Heart left ventricle (tissue), 16 donors: ENCODE measurements around the gene NMNAT3. TPM values are rescaled to one million over a fixed set of nuclear protein-coding genes. Genes with fewer than 3 reads are reported as not detected.

Experiments
- ATAC-seq, 4 donors: fragments of 200-7000 bp; cut with Tn5 transposase; one replicate each; pipeline ENCODE4 v1.9.1; 2020 to 2022; ENCODE audit warnings: moderate library complexity in 4 of 4, mild to moderate bottlenecking in 3 of 4, moderate number of reproducible peaks in 1 of 4
- DNase-seq, 5 donors: peaks; one replicate each; pipeline ENCODE4 v3.0.0-alpha.2; 2020
- H3K27ac ChIP-seq, 12 donors: fragments of 200-600 bp; sonication (generic) in 4 of 12; one replicate each; pipeline versions ENCODE4 v1.5.0 to v1.8.0; 2016 to 2022; ENCODE audit warnings: mild to moderate bottlenecking in 2 of 12
- H3K27me3 ChIP-seq, 9 donors: fragments of 200-600 bp; sonication (generic) in 2 of 9; one replicate each; pipeline versions ENCODE4 v1.5.1 to v1.8.0; 2016 to 2022; ENCODE audit warnings: mild to moderate bottlenecking in 3 of 9
- H3K36me3 ChIP-seq, 9 donors: fragments of 200-600 bp; sonication (generic) in 2 of 9; one replicate each; pipeline versions ENCODE4 v1.5.0 to v1.8.0; 2018 to 2022; ENCODE audit warnings: mild to moderate bottlenecking in 2 of 9
- H3K4me1 ChIP-seq, 12 donors: fragments of 200-600 bp; sonication (generic) in 4 of 12; one replicate each; pipeline versions ENCODE4 v1.5.0 to v1.8.0; 2016 to 2022; ENCODE audit warnings: mild to moderate bottlenecking in 3 of 12
- H3K4me3 ChIP-seq, 12 donors: fragments of 200-600 bp; sonication (generic) in 4 of 12; one replicate each; pipeline versions ENCODE4 v1.5.0 to v1.8.0; 2017 to 2022; ENCODE audit warnings: mild to moderate bottlenecking in 9 of 12, moderate library complexity in 4 of 12
- H3K9me3 ChIP-seq, 12 donors: fragments of 200-600 bp; sonication (generic) in 4 of 12; one replicate each; pipeline versions ENCODE4 v1.5.0 to v1.8.0; 2016 to 2022; ENCODE audit warnings: mild to moderate bottlenecking in 1 of 12
- POLR2A ChIP-seq, 2 donors: fragments of 450-650 bp; IDR thresholded peaks; one replicate each; pipeline ENCODE4 v1.6.1; 2017; ENCODE audit warnings: antibody characterized with exemption in 2 of 2, mild to moderate bottlenecking in 2 of 2, moderate library complexity in 2 of 2
- WGBS, 4 donors: extraction: QIAGEN DNeasy Blood & Tissue Kit in 2 of 4; methylation state at CpG; one replicate each; pipeline versions ENCODE4 v1.1.5 to v1.1.7; 2013 to 2018; 5-methylcytosine and 5-hydroxymethylcytosine counted together
- intact Hi-C, 10 donors: fragments of 100-400 bp; cut with DNase I; formaldehyde crosslinking; loops; one replicate each; pipeline versions ENCODE4 v1.11.1 to v1.14.2; 2022
- polyA plus RNA-seq, 2 donors: library from polyadenylated mRNA; stranded (reverse); fragments of 200-250 nt; gene quantifications; one replicate each; pipeline ENCODE4 v1.2.3, GENCODE V29; 2013
- total RNA-seq, 9 donors: library from RNA; depleted of rRNA in 2 of 9; stranded (reverse); fragments of >200 nt in 2 of 9; fragmentation: NEBNext Ultra II Directional in 3 of 9; extraction: Animal tissue kit (Norgen Biotek cat#: 25700) in 3 of 9; gene quantifications; one replicate each; pipeline versions ENCODE4 v1.1.0 to v1.2.4, GENCODE V29; 2016 to 2023
- TF ChIP-seq, protein P1 (sequence below), 12 donors: fragments of 200-600 bp; sonication (generic) in 4 of 12; IDR thresholded peaks; one replicate each; pipeline versions ENCODE4 v1.5.0 to v1.8.0; 2018 to 2022; ENCODE audit warnings: antibody characterized with exemption in 12 of 12, mild to moderate bottlenecking in 5 of 12
- donor health status: ischemic (EF 13 %, LVEDD 7.1; RV severe dilation, severe dysfunction).
- donor health status: healthy with polysubstance abuse.
- donor health status: DM: no; HTN: yes; CAD: no.
- donor health status: DM: no; HTN: no; CAD: no.
- donor health status: ischemic (EF 25% LVEDD 6.9; RV normal size, moderate dysfunction).
- donor health status: ischemic (EF 25% LVEDD 5.7; RV mildly dilated, moderate dysfunction).
- donor health status: healthy.
- donor health status: DM: yes; HTN: yes; CAD: no.
- donor health status: ischemic (EF 35%, LVEDD 5.7; RV mildly dilated, moderate dysfunction).
- donor health status: nonischemic (EF 11% LVEDD 7.7; RV severe dilation, severe dysfunction).
- donor health status: DM: yes; HTN: yes; CAD: no.
- donor health status: PGD.
- donor health status: ischemic (EF 29% LVEDD 5.4; RV normal size, mild dysfunction).
- donor health status: nonischemic (EF 23%, LVEDD 6.1; RV moderate dilation, normal function).

Gene NMNAT3
- total and polyA plus RNA-seq, 11 donors = 6.5 to 15.4 (median 11.0) TPM

- TF ChIP-seq, protein P1, sequence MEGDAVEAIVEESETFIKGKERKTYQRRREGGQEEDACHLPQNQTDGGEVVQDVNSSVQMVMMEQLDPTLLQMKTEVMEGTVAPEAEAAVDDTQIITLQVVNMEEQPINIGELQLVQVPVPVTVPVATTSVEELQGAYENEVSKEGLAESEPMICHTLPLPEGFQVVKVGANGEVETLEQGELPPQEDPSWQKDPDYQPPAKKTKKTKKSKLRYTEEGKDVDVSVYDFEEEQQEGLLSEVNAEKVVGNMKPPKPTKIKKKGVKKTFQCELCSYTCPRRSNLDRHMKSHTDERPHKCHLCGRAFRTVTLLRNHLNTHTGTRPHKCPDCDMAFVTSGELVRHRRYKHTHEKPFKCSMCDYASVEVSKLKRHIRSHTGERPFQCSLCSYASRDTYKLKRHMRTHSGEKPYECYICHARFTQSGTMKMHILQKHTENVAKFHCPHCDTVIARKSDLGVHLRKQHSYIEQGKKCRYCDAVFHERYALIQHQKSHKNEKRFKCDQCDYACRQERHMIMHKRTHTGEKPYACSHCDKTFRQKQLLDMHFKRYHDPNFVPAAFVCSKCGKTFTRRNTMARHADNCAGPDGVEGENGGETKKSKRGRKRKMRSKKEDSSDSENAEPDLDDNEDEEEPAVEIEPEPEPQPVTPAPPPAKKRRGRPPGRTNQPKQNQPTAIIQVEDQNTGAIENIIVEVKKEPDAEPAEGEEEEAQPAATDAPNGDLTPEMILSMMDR (IDR thresholded peaks at IDR 0.05) = no peak
- TF ChIP-seq POLR2A (IDR thresholded peaks at IDR 0.05) = no peak
- DNase-seq (no peak), ATAC-seq (no peak)
- peaks cover 0 to 9% (median 0%) of the 10 kb centered on the region in 9 donors for H3K36me3 ChIP-seq
- intact Hi-C loops = loop anchor here in 5 of 10 donors (1.0 to 5.0 kb wide), 4 partner anchors 22 to 134 kb away; partner anchors contain the start of gene RBP1 (in 1 of the 5)
- H3K4me1 ChIP-seq = no peaks in the 10 kb centered on the region
- WGBS, 4 donors = 78 to 91% (median 84%) methylated on average over 7 of the region's 7 CpGs
- H3K27ac ChIP-seq = no peak overlapping the region
- H3K27me3 ChIP-seq = no peaks in the 10 kb centered on the region
- no peak overlapping the region for H3K4me3 ChIP-seq
- H3K9me3 ChIP-seq = no peaks in the 10 kb centered on the region
Observed at GRCh38 chr3:139561255-139561817, 116.4 kb downstream of the NMNAT3 start.

DNA sequence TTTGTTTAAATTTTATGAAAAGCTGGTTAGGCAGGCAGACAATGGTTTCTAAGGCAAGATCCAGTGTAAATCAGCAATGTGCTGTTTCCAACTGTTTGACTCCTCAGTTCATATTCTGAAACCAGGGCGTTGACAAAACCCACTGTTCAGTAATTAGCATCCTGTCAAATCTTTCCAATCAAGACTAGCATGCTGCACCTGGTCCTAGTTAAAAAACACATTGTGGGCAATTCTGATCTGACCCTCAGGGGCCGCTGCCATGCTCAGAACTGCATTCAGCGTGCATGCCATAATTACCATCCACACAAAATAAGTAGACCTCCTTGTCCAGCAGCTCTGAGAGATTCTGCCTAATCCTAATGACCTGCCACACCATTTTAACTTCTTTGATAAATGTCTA is 117.4 kb downstream of the NMNAT3 start:
- 90 to 92% (median 92%) methylated on average over 3 of the region's 3 CpGs for WGBS, 4 donors
- ATAC-seq = no peak
- Histone ChIP-seq H3K36me3 (peaks cover 0 to 9% (median 0%) of the 10 kb centered on the region in 9 donors), H3K9me3 (no peaks in the 10 kb centered on the region), H3K4me1 (no peaks in the 10 kb centered on the region), H3K4me3 (no peak overlapping the region), H3K27me3 (no peaks in the 10 kb centered on the region), H3K27ac (no peak overlapping the region)
- TF ChIP-seq, protein P1 (IDR thresholded peaks at IDR 0.05) = no peak
- no peak for TF ChIP-seq POLR2A (IDR thresholded peaks at IDR 0.05)
- DNase-seq = no peak
- intact Hi-C loops = loop anchor here in 4 of 10 donors (5.0 kb wide), 3 partner anchors 38 to 133 kb away; no protein-coding TSS in a partner anchor

DNA sequence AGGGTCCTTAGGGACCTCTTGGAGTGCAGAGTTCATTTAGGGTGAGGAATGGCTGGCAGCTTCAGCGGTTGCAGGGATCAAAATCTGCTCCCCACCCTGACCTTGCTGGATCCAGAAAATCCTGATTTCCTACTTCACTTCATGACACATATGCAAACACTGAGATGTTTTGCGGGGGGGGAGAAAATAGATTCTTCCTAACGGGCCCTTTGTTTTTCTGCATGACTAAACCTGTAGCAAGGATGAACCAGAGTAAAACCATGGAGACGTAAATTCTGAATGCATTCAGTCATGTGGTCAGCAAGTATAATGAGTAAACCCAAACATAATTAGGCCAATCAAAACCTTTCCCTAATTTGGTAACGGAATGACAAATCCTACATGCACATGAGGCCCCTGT is 118.2 kb downstream of the NMNAT3 start:
- no peaks in the 10 kb centered on the region for H3K9me3 ChIP-seq
- DNase-seq (no peak), ATAC-seq (no peak)
- TF ChIP-seq POLR2A (IDR thresholded peaks at IDR 0.05) = no peak
- TF ChIP-seq, protein P1 (IDR thresholded peaks at IDR 0.05) = no peak
- peaks cover 0 to 9% (median 0%) of the 10 kb centered on the region in 9 donors for H3K36me3 ChIP-seq
- H3K27me3 ChIP-seq = no peaks in the 10 kb centered on the region
- H3K27ac ChIP-seq = no peak overlapping the region
- WGBS, 4 donors = 66 to 82% (median 70%) methylated on average over 5 of the region's 5 CpGs
- H3K4me1 ChIP-seq = no peaks in the 10 kb centered on the region
- intact Hi-C loops = loop anchor here in 1 of 10 donors (5.0 kb wide), 1 partner anchor 122 kb away; no protein-coding TSS in a partner anchor
- no peak overlapping the region for H3K4me3 ChIP-seq

GRCh38 chr3:139558351-139559266 is 119.2 kb downstream of the NMNAT3 start:
- Histone ChIP-seq H3K4me3 (no peak overlapping the region), H3K9me3 (no peaks in the 10 kb centered on the region), H3K27me3 (no peaks in the 10 kb centered on the region), H3K27ac (no peak overlapping the region), H3K4me1 (no peaks in the 10 kb centered on the region), H3K36me3 (peaks cover 0 to 9% (median 0%) of the 10 kb centered on the region in 9 donors)
- 61 to 73% (median 71%) methylated on average over 2 of the region's 2 CpGs for WGBS, 4 donors
- intact Hi-C loops = loop anchor here in 1 of 10 donors (5.0 kb wide), 1 partner anchor 121 kb away; no protein-coding TSS in a partner anchor
- no peak for TF ChIP-seq POLR2A (IDR thresholded peaks at IDR 0.05)
- TF ChIP-seq, protein P1 (IDR thresholded peaks at IDR 0.05) = no peak
- ATAC-seq (no peak), DNase-seq (no peak)
